Neural progenitor cell (in vitro differentiated cells): Measurements from ENCODE around the gene TIMM8A. TPM values are rescaled to one million over a fixed set of nuclear protein-coding genes. Genes with fewer than 3 reads are reported as not detected.

Experiments used
- DNase-seq: peaks from one replicate; pipeline ENCODE4 v3.0.0-alpha.2; 2016; ENCODE audit warnings: low spot score
- H2AFZ ChIP-seq: fragments of 200-600 bp; sonication (generic); replicated peaks from 2 replicates; pipeline ENCODE4 v1.6.1; 2016; ENCODE audit warnings: antibody characterized with exemption
- H3F3A ChIP-seq: fragments of 200-600 bp; sonication (generic); 2 replicates; pipeline ENCODE4 v1.6.1; 2016; ENCODE audit warnings: antibody characterized with exemption, low read depth
- H3K27ac ChIP-seq: fragments of 200-600 bp; sonication (generic); 2 replicates; pipeline ENCODE4 v1.5.1; 2016; ENCODE audit warnings: mild to moderate bottlenecking
- H3K27me3 ChIP-seq: fragments of 200-600 bp; sonication (generic); 2 replicates; pipeline ENCODE4 v1.6.1; 2016; ENCODE audit warnings: mild to moderate bottlenecking, moderate library complexity
- H3K36me3 ChIP-seq: fragments of 200-600 bp; sonication (generic); 2 replicates; pipeline ENCODE4 v1.5.1; 2016
- H3K4me1 ChIP-seq: fragments of 200-600 bp; sonication (generic); 2 replicates; pipeline ENCODE4 v1.6.1; 2016; ENCODE audit warnings: mixed run types
- H3K4me2 ChIP-seq: fragments of 200-600 bp; sonication (generic); 2 replicates; pipeline ENCODE4 v1.6.1; 2016
- H3K4me3 ChIP-seq: fragments of 200-600 bp; sonication (generic); 2 replicates; pipeline ENCODE4 v1.5.1; 2016
- H3K79me2 ChIP-seq: fragments of 200-600 bp; sonication (generic); 2 replicates; pipeline ENCODE4 v1.6.1; 2016; ENCODE audit warnings: low read depth
- H3K9ac ChIP-seq: fragments of 200-600 bp; sonication (generic); 2 replicates; pipeline ENCODE4 v1.6.1; 2016
- H3K9me3 ChIP-seq: fragments of 200-600 bp; sonication (generic); 2 replicates; pipeline ENCODE4 v1.5.1; 2016; ENCODE audit warnings: low read depth
- H4K20me1 ChIP-seq: fragments of 200-600 bp; sonication (generic); 2 replicates; pipeline ENCODE4 v1.6.1; 2016; ENCODE audit warnings: low read depth
- H3K27ac Mint-ChIP-seq: 3 replicates; pipeline ENCODE4 v1.8.0; 2021; ENCODE audit warnings: mixed read lengths
- H3K27me3 Mint-ChIP-seq: 2 replicates; pipeline ENCODE4 v1.8.0; 2022; ENCODE audit warnings: low read depth, mild to moderate bottlenecking, inconsistent platforms, moderate library complexity, mixed read lengths; ENCODE audit not compliant: insufficient read depth
- H3K36me3 Mint-ChIP-seq: 3 replicates; pipeline ENCODE4 v1.8.0; 2021; ENCODE audit warnings: mixed read lengths
- H3K4me1 Mint-ChIP-seq: 3 replicates; pipeline ENCODE4 v1.8.0; 2021; ENCODE audit warnings: mixed read lengths
- H3K4me3 Mint-ChIP-seq: 3 replicates; pipeline ENCODE4 v1.8.0; 2021; ENCODE audit warnings: mild to moderate bottlenecking, moderate library complexity, mixed read lengths
- H3K9me3 Mint-ChIP-seq: 3 replicates; pipeline ENCODE4 v1.8.0; 2020; ENCODE audit warnings: mixed read lengths
- EZH2 ChIP-seq: fragments of 200-600 bp; sonication (generic); IDR thresholded peaks from 2 replicates; pipeline ENCODE4 v1.6.1; 2017; ENCODE audit warnings: antibody characterized with exemption, mild to moderate bottlenecking, moderate library complexity
- EZH2phosphoT487 ChIP-seq: fragments of 200-600 bp; sonication (generic); IDR thresholded peaks from 2 replicates; pipeline ENCODE4 v1.6.1; 2017; ENCODE audit warnings: antibody characterized with exemption
- total RNA-seq: library from RNA; depleted of rRNA; stranded (reverse); fragments of >200 nt; gene quantifications from 2 replicates; pipeline ENCODE4 v1.2.3, GENCODE V29; 2015; ENCODE audit warnings: low replicate concordance
- TF ChIP-seq, protein P1 (sequence below): fragments of 200-600 bp; sonication (generic); IDR thresholded peaks from 2 replicates; pipeline ENCODE4 v1.5.1; 2017; ENCODE audit warnings: antibody characterized with exemption, mild to moderate bottlenecking

The TIMM8A gene
- total RNA-seq, 1 donor from 2014 or later = 9.5 TPM

DNA sequence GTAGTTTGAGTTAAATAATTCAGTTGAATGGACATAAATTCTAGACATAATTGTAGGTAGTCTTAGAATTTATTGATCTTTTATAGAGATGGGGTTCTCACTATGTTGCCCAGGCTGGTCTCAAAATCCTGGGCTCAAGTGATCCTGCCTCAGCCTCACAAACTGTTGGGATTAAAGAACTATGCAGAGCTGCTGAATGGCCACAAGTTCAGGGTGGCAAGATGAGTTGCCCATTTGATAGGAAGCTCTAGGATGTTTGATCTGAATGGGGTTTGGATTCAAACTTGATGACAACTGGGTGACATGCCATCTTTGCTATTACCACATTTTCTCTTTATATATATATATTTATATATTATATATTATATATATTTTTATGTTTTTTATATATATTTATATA, 45.8 kb upstream of the TIMM8A start:
- Histone ChIP-seq H3F3A (peaks cover 60% of the 10 kb centered on the region), H4K20me1 (peaks cover 12% of the 10 kb centered on the region), H3K79me2 (peaks cover 37% of the 10 kb centered on the region), H3K4me1 (peaks cover 8% of the 10 kb centered on the region), H3K27me3 (no peaks in the 10 kb centered on the region), H2AFZ (no peak overlapping the region), H3K9me3 (peaks cover 6% of the 10 kb centered on the region), H3K4me3 (no peak overlapping the region), H3K36me3 (peaks cover 4% of the 10 kb centered on the region), H3K9ac (no peak overlapping the region), H3K4me2 (no peak overlapping the region), H3K27ac (no peak overlapping the region)
- H3K4me3 Mint-ChIP-seq = no peak overlapping the region
- TF ChIP-seq EZH2 = no peak
- TF ChIP-seq, protein P1, sequence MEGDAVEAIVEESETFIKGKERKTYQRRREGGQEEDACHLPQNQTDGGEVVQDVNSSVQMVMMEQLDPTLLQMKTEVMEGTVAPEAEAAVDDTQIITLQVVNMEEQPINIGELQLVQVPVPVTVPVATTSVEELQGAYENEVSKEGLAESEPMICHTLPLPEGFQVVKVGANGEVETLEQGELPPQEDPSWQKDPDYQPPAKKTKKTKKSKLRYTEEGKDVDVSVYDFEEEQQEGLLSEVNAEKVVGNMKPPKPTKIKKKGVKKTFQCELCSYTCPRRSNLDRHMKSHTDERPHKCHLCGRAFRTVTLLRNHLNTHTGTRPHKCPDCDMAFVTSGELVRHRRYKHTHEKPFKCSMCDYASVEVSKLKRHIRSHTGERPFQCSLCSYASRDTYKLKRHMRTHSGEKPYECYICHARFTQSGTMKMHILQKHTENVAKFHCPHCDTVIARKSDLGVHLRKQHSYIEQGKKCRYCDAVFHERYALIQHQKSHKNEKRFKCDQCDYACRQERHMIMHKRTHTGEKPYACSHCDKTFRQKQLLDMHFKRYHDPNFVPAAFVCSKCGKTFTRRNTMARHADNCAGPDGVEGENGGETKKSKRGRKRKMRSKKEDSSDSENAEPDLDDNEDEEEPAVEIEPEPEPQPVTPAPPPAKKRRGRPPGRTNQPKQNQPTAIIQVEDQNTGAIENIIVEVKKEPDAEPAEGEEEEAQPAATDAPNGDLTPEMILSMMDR = no peak
- TF ChIP-seq EZH2phosphoT487 = no peak
- H3K9me3 Mint-ChIP-seq = no peaks in the 10 kb centered on the region
- no peak for DNase-seq
- no peak overlapping the region for H3K27ac Mint-ChIP-seq
- no peaks in the 10 kb centered on the region for H3K27me3 Mint-ChIP-seq
- H3K36me3 Mint-ChIP-seq = peaks cover 6% of the 10 kb centered on the region
- peaks cover 4% of the 10 kb centered on the region for H3K4me1 Mint-ChIP-seq

DNA sequence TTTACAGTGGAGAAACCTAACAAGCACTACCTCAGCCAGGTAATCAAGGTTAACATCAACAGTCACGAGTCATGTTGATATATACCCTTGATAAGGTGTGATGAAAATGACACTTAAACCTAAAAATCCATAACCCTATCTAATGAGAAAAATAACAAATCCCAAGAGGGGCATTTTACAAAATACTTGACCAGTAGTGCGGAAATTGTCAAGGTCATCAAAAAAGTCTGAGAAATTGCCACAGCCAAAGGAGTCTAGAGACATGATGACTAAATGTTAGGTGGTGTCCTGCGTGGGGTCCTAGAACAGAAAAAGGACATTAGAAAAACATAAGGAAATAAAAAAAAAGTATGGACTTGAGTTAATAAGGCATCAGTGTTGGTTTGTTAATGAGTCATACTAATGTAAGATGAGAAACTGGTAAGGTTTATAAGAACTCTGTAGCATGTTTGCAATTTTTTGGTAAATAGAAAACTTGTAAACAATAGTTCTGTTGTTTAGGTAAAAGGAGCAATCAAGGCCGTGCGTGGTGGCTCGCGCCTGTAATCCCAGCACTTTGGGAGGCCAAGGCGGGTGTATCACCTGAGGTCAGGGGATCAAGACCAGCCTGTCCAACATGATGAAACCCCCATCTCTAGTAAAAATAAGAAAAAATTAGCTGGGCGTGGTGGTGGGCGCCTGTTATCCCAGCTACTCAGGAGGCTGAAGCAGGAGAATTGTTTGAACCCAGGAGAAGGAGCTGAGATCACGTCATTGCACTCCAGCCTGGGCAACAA, 45.2 kb upstream of the TIMM8A start:
- no peak overlapping the region for H2AFZ ChIP-seq
- peaks cover 60% of the 10 kb centered on the region for H3F3A ChIP-seq
- H3K9me3 Mint-ChIP-seq = no peaks in the 10 kb centered on the region
- peaks cover 37% of the 10 kb centered on the region for H3K79me2 ChIP-seq
- no peaks in the 10 kb centered on the region for H3K27me3 ChIP-seq
- no peak overlapping the region for H3K9ac ChIP-seq
- H3K27ac ChIP-seq = no peak overlapping the region
- no peak overlapping the region for H3K4me3 Mint-ChIP-seq
- H3K27me3 Mint-ChIP-seq = no peaks in the 10 kb centered on the region
- H3K4me3 ChIP-seq = no peak overlapping the region
- H4K20me1 ChIP-seq = peaks cover 12% of the 10 kb centered on the region
- TF ChIP-seq EZH2 (no peak), EZH2phosphoT487 (no peak)
- TF ChIP-seq, protein P1 = no peak
- peaks cover 4% of the 10 kb centered on the region for H3K4me1 Mint-ChIP-seq
- H3K9me3 ChIP-seq = peaks cover 3% of the 10 kb centered on the region
- no peak for DNase-seq
- peaks cover 6% of the 10 kb centered on the region for H3K36me3 Mint-ChIP-seq
- no peak overlapping the region for H3K27ac Mint-ChIP-seq
- peaks cover 4% of the 10 kb centered on the region for H3K36me3 ChIP-seq
- H3K4me2 ChIP-seq = peak overlapping the region; percentile 22
- H3K4me1 ChIP-seq = peaks cover 8% of the 10 kb centered on the region

DNA sequence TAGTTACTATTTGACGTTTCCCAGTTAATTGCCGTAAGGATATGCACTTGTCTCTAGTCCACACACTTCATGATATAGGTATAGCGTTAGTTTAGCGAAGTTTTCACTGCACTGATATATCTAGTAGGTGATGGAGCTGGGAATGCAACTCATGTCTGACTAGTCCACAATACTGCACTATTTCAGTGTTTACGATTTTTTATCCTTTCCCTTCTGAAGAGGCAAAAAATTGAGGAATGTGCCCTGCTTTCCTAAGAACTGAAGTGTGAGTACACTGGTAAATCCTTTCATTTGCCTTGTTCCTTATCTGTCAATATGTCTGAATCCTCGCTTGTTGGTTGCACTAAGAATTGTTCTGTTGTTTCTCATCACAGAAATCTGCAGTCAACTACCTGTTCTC, 43.3 kb upstream of the TIMM8A start:
- H3K27ac ChIP-seq = peak overlapping the region; percentile 57
- Mint-ChIP-seq H3K36me3 (peaks cover 4% of the 10 kb centered on the region), H3K27ac (peak overlapping the region; percentile 38), H3K9me3 (no peaks in the 10 kb centered on the region), H3K27me3 (no peaks in the 10 kb centered on the region), H3K4me1 (peaks cover 4% of the 10 kb centered on the region), H3K4me3 (peak overlapping the region; percentile 94)
- H3K4me1 ChIP-seq = peaks cover 8% of the 10 kb centered on the region
- no peaks in the 10 kb centered on the region for H3K9me3 ChIP-seq
- peak overlapping the region; percentile 79 for H3K4me2 ChIP-seq
- H3K9ac ChIP-seq = peak overlapping the region; percentile 54
- H4K20me1 ChIP-seq = peaks cover 12% of the 10 kb centered on the region
- H2AFZ ChIP-seq = no peak overlapping the region
- H3K4me3 ChIP-seq = peak overlapping the region; percentile 76
- no peaks in the 10 kb centered on the region for H3K27me3 ChIP-seq
- H3F3A ChIP-seq = peaks cover 51% of the 10 kb centered on the region
- peaks cover 37% of the 10 kb centered on the region for H3K79me2 ChIP-seq
- no peak for DNase-seq
- peaks cover 4% of the 10 kb centered on the region for H3K36me3 ChIP-seq
- TF ChIP-seq, protein P1 = no peak
- no peak for TF ChIP-seq EZH2
- no peak for TF ChIP-seq EZH2phosphoT487
